CD4-positive, alpha-beta T cell treated with Interleukin-15 for 4 hours (primary cell): Measurements from ENCODE around the gene RC3H2.
A peak's percentile ranks its signal among the peaks of the same experiment; 100 is the strongest.
"Not testable (repeated sequence)": the region's sequence is repeated elsewhere in the genome, so short reads cannot be mapped to it uniquely, and the experiment has no call there.

Experiments used
- DNase-seq: peaks from one replicate; pipeline ENCODE4 v3.0.0-alpha.2; 2020; ENCODE audit warnings: low spot score

The RC3H2 gene

DNA sequence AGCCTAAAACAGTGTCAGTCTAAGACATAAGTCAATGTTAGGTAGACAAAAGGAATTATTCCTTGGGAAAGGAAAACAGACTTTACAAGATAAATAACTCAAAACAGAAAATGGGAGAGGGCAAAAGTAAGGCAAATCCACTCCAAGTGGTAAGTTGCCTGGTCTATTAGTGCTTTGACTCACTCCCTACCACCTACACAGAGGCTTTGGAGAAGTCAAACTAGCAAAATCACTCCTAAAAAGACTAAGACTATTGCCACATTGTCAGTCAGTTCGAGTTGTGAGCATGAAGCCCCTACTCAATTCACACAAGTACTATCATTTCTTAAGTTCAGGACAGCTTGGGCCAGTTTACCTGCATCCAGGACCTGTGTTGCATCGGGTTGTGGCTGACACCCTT is 13.2 kb upstream of the RC3H2 start:
- DNase-seq: no peak

GRCh38 chr9:122912964-122913673 is 8.0 kb upstream of the RC3H2 start, which contains the start of gene ZBTB6:
Gene ZBTB6, minus strand, starts transcription at chr9:122913323. Its CDS starts 1,251 bp downstream, at chr9:122912072.
- DNase-seq: peak; percentile 72

- DNase-seq: no peak
Measured at GRCh38 chr9:122912671-122912963, 7.5 kb upstream of the RC3H2 start.

DNA sequence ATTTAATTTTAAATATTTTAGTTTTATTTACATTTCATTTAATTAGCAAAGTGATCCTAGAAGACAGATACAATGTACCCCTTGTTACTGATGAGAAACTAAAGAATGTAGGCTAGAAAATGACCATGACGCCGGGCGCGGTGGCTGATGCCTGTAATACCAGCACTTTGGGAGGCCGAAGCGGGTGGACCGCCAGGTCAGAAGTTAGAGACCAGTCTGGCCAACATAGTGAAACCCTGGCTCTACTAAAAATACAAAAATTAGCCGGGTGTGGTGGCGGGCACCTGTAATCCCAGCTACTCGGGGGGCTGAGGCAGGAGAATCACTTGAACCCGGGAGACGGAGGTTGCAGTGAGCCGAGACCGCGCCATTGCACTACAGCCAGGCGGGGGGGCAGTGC is 963 bp upstream of the RC3H2 start:
- DNase-seq: not testable (repeated sequence)

DNA sequence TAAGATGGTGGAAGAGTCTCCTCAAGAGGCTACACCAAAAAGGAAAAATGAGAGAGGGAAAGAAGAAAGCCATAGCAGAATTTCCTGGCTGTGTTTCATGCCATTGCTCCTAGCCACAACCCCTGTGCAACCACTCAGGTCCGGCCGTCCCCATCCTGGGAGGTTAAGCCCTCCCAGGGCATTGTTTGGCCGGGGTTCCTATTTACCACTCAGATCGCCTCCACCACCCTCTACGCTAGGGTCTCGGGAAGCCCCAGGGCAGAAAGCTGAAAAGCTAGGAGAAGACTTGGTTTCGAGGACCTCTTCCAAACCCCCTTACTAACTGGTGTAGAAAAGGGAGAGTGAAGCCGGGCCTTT is 715 bp downstream of the RC3H2 start:
- peak; percentile 12 for DNase-seq

GRCh38 chr9:122900791-122901190 is 4.4 kb downstream of the RC3H2 start:
- DNase-seq: peak; percentile 18

DNA sequence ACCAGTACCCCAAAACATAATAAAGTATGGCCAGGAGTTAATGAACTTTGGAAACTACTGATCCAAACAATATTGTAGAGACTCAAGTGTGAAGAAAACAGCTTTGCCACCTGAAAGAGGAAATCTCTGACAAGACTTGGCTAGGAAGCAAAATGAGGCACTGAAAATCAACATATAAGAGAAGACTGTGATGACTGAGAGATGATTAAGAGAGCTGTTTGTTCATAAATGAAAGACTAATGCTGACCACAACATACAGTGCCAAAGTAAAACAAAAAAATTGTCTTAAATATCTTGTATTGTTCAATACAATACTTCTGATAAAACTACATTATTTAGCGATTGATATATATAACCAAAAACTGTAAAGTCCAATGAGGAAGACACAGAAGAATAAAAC is 7.2 kb downstream of the RC3H2 start:
- DNase-seq: no peak

- no peak for DNase-seq
Measured at GRCh38 chr9:122888480-122888879, 16.7 kb downstream of the RC3H2 start.

GRCh38 chr9:122883125-122883524 is 22.0 kb downstream of the RC3H2 start:
- no peak for DNase-seq

DNA sequence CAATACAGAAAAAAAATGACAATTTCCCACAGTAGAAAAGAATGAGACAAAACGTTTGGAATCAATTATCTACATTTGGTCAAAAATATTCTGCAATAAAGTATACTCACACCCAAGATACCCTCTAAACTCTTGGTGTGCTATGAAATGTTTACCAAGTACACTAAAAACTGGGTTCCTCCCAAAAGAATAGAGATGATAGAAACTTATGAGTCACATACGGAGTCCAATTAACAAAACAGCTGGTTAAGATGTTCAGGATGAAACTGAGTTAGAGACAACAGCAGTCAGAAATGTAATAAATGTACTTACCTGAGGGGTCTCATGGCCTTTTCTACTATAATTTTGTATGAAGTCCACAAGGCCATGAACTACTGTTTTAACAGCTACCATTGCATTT is 25.7 kb downstream of the RC3H2 start:
- no peak for DNase-seq

DNA sequence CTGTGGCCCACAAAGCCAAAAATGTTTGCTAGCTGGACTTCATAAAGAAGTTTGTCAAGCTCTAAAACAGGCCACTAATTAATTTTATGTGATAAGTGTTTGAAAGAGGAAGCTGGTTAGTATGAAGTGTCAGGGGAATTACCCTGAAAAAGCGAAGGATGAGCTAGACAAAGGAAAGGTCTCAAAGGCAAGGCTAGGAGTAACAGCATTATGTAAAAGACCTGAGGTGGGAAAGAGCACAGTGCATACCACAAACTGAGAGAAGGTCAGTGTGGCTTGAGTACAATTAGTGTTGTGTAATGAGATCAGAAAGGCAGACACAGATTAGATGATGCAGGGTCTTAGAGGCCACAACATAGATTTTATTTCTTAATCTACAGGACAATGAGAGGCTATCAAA is 29.6 kb downstream of the RC3H2 start:
- no peak for DNase-seq

DNA sequence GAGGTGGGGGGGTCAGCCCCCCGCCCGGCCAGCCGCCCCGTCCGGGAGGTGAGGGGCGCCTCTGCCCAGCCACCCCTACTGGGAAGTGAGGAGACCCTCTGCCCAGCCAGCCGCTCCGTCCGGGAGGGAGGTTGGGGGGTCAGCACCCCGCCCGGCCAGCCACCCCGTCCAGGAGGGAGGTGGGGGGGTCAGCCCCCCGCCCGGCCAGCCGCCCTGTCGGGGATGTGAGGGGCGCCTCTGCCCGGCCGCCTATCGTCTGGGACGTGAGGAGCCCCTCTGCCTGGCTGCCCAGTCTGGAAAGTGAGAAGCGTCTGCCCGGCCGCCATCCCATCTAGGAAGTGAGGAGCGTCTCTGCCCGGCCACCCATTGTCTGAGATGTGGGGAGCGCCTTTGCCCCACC is 37.9 kb downstream of the RC3H2 start:
- DNase-seq: not testable (repeated sequence)

- no peak for DNase-seq
Measured at GRCh38 chr9:122866079-122866478, 39.1 kb downstream of the RC3H2 start.

DNA sequence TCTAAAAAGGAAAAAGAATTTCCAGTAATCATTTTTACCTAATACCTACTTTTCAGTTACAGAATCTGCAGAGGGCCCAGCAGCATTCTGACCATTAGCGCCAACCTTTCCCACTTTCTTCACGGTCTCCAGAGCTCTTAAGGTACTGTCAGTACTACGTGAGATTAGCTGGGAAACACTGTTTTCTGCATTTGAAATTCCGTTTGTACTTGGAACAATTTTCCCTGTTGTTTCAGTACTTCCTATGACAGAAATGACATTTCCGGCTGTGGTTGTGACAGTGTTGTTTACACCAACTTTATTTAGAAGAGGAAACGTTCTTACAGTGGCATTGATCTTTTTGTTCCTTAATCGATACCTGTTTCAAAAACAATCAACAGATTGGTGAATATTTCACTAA is 39.9 kb downstream of the RC3H2 start:
- DNase-seq: no peak

DNA sequence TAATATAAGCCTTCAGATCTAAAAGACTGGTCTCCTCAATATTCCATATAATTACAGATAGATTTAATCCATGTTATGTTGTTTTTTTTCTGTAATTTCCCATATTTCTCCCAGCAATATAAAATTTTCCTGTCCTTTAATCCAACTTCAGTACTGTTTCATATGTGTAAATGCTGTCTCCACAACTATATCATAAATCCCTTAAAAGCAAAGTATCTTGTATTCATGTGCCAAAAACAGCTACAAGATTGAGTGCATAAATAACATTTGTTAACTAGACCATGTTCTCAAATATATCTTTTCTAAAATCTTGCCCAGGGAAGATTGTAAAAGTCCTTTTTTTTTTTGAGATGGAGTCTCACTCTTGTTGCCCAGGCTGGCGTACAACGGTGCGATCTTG is 41.8 kb downstream of the RC3H2 start:
- DNase-seq: no peak

DNA sequence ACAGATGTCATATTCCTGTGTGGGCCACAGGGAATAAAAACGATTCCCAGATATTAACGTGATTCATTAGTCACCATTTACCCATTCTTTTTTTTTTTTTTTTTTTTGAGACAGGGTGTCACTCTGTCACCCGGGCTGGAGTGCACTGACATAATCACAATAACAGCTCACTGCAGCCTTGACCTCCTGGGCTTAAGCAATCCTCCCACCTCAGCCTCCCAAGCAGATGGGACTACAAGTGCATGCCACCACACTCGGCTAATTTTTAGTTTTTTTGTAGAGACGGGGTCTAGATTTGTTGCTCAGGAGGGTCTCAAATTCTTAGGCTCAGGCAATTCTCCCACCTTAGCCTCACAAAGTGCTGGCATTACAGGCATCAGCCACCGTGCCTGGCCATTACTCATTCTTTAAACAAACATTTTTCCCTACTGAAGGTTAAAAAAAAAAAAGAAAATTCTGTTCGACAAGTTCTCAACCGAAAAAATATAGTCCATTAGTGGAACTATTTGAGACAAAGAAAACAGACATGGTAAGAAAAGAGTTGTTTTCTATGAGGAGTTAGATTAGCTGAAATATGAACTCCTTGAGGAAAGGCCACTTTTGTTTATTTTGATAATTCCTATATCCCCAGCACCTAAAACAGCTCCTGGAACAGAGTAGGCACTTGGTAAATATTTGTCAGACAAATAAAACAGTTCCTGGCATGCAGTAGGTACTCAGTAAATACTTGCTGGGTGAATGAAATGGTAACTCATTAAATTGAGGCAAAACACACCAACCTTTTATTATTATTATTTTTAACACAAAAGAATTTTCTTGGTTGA is 44.6 kb downstream of the RC3H2 start:
- DNase-seq: no peak

DNA sequence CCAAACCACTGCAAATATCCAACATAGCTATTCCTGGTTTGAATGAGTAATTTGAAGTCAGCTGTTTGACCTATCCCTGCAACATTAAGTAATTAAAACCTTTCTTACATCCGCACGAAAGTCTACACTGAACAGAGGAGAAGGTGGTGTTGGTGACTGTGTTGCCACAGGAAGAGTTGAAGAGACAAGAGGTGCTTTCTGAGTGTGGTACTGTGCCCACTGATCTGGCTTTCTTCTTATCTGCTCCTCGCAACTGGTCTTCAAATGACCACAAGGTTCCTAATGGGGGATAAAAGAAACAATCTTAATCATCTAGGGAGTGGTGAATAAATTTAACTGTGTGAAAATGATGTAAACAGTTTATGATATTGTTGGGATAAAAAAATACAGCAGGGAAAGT is 47.3 kb downstream of the RC3H2 start:
- no peak for DNase-seq

DNA sequence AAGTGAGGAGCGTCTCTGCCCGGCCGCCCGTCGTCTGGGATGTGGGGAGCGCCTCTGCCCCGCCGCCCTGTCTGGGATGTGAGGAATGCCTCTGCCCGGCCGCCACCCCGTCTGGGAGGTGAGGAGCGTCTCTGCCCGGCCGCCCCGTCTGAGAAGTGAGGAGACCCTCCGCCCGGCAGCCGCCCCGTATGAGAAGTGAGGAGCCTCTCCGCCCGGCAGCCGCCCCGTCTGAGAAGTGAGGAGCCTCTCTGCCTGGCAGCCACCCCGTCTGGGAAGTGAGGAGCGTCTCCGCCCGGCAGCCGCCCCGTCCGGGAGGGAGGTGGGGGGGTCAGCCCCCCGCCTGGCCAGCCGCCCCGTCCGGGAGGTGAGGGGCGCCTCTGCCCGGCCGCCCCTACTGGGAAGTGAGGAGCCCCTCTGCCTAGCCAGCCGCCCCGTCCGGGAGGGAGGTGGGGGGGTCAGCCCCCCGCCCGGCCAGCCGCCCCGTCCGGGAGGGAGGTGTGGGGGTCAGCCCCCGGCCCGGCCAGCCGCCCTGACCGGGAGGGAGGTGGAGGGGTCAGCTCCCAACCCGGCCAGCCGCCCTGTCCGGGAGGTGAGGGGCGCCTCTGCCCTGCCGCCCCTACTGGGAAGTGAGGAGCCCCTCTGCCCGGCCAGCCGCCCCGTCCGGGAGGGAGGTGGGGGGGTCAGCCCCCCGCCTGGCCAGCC is 52.9 kb downstream of the RC3H2 start:
- not testable (repeated sequence) for DNase-seq

- no peak for DNase-seq
Measured at GRCh38 chr9:122848256-122848943, 56.8 kb downstream of the RC3H2 start.

- DNase-seq: no peak
Measured at GRCh38 chr9:122846371-122846940, 58.7 kb downstream of the RC3H2 start.

DNA sequence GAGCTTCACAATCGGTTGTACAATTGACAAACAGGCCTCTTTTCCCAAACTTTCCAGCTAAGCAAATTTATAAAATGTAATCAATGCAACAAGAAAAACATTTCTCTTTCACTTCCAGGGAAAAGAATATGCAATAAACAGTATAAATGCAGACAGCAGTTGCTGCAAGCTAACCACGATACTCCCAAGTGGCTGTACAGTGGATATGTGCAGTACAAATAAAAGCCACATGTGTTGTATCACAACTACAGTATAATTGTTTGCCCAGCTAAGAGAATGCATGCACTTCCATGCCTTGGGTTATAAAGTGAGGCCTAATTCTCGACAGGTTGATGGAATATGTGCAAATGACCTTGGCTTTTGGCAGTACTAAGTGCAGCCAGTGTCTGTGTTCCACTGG is 60.0 kb downstream of the RC3H2 start:
- DNase-seq: no peak

- no peak for DNase-seq
Measured at GRCh38 chr9:122844137-122844536, 61.0 kb downstream of the RC3H2 start.
